Measurements from ENCODE around the gene SPATA46.
A peak's percentile ranks its signal among the peaks of the same experiment; 100 is the strongest.
"Not testable (repeated sequence)": the region's sequence is repeated elsewhere in the genome, so short reads cannot be mapped to it uniquely, and the experiment has no call there.

SPATA46 gene, protein sequence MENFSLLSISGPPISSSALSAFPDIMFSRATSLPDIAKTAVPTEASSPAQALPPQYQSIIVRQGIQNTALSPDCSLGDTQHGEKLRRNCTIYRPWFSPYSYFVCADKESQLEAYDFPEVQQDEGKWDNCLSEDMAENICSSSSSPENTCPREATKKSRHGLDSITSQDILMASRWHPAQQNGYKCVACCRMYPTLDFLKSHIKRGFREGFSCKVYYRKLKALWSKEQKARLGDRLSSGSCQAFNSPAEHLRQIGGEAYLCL

DNA sequence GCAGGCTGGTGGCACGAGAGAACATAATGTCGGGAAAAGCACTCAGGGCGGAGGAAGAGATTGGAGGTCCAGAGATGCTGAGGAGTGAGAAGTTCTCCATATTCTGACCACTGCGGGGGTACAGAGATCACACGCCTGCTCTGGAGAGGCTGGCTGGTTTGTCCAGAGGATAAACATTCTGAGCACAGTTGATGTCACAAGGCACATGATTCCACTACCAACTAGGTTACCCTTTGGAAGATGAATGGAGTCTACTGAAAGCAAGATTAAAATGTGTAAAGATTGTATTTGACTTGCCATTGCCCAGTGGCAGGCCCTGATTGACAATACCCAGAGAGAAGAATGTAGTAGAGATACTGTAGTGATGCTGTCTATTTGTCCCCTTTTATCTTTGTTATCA is at the start of gene SPATA46:
TSS of gene SPATA46 (minus strand) at position 164 of the 400 bp plus-strand sequence. CDS start at position 100, 64 bp downstream.
- DNase-seq, result no peak

DNA sequence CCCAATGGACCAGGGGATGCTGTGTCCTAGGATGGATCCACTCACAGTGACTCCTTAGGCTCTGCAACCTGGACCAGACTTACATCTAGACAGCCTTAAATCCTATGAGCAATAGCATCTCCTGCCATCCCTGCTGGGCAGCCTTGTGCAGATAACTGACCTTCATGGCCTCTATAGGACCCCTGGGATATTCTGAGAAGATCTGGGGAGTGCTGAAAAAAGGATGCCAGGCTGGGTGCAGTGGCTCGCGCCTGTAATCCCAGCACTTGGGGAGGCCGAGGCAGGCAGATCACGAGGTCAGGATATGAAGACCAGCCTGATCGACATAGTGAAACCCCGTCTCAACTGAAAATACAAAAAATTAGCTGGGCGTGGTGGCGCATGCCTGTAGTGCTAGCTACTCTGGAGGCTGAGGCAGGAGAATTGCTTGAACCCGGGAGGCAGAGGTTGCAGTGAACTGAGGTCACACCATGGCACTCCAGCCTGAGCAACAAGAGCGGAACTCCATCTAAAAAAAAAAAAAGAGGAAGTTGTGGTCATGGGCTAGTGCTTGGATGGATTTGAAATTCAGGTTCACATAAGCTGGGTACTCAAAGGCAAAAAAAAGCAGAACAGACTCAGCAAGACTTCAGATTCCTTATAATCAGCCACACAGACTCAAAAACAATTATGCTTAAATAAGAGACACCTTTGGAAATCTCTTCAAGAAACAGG is 46.2 kb upstream of the SPATA46 start:
- DNase-seq, result no peak

DNA sequence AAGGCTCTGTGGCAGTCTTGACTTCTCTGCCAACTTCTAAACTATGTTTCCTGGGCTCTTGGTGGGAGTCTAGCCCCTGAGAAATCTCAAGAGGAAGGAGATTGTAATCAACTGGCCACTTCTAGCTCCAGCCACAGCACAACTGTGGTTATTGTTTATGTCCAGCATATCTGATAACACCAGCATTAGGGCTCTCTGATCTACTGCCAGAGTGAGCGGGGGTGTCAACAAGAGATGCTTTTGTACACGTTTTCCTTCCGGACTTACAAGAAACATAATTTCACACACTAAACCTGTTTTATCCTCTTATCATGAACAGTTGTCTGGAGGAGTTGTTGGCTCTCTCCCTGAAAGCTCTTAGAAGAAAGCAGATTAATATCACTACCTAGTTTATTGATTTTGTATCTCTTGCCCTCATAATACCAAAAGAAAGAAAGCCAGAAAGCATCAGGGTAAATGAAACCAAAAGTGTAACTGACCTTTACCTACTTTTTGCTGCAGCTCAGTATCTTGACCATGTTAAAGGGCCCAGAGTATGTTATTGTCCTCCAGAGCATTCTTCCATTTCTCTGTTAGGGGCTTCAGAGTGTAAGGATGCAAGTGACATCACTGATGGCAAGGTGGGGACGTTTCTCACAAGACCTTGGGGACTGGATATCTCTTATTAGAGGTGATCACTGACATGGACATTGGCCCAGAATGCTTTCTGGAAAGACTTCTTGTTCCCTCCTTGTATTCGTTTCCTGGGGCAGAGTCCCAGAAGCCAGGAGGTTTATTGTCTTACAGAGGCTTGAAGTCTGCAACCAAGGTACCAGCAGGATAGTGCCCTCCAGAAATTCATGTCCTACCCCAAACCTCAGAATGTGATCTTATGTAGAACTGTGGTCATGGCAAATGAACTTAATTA is 44.9 kb upstream of the SPATA46 start:
- no peak for DNase-seq

DNA sequence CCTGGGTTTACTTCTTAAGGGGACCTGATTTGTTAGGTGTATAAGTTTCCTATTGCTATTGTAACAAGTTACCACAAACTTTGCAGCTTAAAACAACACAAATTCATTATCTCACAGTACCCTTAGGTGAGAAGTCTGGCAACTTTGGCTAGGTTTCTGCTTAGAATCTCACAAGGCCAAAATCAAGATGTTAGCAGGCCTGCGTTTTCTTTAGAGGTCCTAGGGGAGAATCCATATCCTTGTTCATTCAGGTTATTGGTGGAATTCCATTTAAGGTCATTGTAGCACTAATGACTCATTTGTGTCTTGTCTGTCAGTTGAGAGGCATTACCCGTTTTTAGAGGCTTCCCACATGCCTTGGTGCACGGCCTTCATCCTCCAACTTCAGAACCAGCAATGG is 43.5 kb upstream of the SPATA46 start:
- no peak for DNase-seq

DNA sequence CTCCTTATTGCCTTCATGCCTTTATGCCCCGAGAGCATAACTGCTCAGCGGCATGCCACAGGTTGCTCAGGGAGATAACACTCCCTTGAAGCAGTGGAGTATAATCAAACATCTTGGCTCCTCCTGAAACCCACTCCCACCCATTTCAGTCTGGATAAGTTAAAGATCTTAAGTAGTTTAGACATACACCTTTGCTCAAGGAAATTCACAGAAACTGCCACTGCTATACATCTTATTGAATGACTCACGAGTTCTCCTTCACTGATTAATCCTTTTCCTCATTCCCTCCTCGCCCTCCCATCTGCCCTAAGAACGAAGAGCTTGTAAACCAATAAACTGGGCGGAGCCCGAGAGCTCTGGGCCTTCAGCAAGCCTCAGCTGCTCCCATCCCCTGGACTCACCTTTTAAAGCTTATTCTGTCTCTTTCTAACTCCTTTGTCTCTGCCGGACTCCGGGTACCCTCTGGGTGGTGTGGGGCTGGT is 42.8 kb upstream of the SPATA46 start:
- not testable (repeated sequence) for DNase-seq

DNA sequence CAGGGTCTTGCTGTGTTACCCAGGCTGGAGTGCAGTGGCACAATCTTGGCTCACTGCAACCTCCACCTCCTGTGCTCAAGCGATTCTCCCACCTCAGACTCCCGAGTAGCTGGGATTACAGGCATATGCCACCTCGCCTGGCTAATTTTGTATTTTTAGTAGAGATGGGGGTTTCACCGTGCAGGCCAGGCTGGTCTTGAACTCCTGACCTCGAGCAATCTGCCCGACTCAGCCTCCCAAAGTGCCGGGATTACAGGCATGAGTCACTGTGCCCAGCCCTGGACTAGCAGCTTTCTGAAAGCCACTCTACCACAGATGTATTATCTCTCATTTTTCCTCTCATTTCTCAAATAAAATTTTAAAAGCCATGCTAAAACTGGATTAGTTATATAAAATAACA is 41.9 kb upstream of the SPATA46 start:
- not testable (repeated sequence) for DNase-seq

DNA sequence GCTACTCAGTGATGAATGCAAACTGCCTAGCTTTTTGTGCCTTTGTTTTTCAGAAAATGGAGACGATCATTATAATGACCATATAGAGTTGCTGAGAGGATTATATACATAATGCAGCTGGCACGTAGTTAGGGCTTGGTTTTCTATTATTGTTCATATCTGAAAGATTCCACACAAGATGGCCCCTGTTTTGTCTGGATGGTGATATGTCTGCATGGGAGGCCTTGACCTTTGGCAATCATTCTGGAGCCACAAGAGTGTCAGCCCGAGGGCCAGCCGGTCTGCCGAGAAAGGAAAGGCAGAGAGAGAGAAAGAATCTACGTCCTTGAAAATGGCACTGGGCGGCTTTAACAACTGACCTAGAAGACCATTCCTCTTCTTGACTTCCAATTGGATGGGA is 41.0 kb upstream of the SPATA46 start:
- no peak for DNase-seq

DNA sequence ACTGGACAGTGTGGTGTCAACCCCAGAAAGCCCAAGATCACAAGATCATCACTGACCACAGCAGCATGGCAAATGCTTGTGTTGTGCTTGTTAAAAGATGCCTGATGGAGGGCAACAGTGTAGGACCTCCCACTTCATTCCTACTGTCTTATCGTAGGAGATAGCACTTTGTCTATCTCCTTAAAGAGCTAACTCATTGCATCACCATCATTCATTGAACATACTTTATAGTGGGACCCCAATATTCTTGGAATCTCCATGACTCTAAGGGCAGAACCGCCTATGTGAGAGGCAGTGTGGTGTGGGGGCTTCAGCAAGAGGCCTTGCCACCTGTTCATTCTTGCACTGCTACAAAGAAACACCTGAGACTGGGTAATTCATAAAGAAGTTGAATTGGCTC is 40.3 kb upstream of the SPATA46 start:
- DNase-seq, result no peak

DNA sequence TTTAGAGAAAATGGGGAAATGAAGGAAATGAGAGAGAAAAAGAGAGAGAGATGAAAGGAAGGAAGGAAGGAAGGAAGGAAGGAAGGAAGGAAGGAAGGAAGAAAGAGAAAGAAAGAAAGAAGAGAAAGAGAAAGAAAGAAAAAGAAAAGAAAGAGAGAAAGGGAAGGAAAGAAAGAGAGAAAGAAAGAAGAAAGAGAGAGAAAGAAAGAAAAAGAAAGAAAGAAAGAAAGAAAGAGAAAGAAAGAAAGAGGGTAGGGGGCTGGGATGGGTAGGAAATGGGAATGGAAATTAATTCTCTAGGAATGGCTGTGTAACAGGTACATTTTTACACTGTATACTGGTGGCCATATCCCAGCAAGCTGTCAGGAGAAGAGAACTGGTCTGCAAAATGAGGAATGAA is 39.6 kb upstream of the SPATA46 start:
- no peak for DNase-seq

DNA sequence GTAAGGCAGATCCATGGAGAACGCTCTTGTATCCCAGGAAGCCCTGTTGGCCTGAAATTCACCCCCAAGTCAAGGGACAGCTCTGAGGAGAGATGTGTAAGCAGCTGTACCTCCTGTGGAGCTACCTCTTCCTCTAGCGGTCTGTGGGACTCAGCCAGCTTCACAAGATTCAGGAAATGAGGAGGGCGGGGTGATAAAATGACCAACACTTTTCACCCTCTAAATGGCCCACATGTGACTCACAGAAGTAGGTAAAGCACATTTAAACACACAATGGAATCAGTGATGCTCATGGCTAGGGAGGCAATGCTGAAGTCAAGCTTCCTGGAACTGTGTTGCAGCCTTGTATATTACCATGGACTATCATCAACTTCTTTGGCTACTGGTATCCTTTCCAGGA is 35.3 kb upstream of the SPATA46 start, which contains the start of gene SH2D1B:
TSS of gene SH2D1B (minus strand) at position 135 of the 400 bp plus-strand sequence. CDS start at position 15, 120 bp downstream.
- no peak for DNase-seq

DNA sequence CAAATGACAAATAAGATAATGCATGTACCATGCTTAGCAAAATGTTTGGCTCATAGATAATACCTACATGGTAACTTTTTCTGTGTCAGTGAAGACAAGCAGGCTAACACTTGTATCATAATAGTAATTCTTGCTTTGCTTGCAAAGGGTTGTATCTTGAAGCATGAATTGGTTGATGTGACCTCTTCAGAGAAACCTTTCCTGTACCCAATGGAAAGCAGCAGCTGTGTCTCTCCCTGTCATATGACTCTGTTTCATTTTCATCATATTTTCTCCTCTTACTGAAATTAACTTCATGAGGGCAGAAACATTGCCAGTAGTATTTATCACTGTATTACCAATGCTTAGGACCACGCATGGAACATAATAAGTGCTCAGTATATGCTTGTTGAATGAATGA is 30.9 kb upstream of the SPATA46 start:
- DNase-seq, result no peak

DNA sequence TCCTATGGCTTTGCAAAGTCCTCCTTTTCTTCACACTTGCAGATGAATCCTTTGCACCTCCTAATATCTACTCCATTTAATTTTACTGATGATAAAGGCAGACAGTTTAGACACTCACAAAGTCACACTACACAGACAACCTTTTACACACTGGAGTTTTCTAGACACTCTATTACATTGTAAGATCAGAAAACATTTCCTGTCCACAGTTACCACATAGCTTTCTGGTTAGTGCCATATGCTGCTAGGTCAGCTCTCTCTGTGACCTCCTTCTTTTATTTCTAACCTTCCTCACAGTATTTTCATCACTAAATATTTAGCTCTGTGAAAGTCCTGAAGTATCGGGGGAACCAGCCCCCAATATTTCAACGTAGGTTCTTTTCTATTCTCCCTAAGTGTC is 30.2 kb upstream of the SPATA46 start:
- DNase-seq, result no peak

DNA sequence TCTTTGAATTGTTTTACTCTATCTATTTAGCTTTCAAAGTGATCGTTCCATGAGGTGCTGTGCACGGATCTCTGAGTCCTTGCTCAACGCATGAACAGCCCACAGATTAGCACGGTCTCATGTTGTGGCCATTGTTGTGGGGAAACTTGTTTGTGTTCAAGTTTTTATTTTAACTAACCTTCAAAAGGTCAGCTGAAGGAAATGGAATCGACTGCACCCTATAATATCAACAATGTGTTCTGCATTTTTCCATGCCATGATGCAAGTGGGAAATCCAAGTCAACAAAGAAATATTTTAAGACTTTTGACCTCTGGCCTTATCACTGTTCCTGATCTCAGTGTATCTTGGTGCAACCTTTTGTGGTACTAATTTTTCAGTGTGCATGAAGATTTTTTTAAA is 29.1 kb upstream of the SPATA46 start:
- DNase-seq, result no peak

DNA sequence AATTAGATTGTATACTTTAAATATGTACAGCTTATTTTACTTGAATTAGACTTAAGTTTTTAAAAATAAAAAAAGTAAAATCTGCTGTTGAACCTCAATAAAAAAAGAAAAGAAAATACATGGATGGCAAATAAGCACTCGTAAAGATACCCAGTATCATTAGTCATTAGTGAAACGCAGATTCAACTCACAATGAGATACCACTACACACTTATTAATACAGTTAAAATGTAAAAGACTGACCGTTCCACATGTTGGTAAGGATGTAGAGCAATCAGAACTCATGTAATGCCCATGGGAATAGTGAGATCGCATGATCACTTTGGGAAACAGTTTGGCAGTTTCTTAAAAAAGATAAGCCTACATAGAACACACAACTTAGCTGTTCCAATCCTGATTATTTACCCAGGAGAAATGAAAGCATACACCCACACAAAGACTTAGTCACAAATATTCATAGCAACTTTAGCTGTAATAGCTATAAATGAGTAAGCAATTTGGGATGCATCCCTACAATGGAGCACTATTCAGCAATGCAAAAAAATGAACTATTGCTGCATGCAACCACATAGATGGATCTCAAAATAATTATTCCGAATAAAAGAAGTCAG is 28.0 kb upstream of the SPATA46 start:
- no peak for DNase-seq

DNA sequence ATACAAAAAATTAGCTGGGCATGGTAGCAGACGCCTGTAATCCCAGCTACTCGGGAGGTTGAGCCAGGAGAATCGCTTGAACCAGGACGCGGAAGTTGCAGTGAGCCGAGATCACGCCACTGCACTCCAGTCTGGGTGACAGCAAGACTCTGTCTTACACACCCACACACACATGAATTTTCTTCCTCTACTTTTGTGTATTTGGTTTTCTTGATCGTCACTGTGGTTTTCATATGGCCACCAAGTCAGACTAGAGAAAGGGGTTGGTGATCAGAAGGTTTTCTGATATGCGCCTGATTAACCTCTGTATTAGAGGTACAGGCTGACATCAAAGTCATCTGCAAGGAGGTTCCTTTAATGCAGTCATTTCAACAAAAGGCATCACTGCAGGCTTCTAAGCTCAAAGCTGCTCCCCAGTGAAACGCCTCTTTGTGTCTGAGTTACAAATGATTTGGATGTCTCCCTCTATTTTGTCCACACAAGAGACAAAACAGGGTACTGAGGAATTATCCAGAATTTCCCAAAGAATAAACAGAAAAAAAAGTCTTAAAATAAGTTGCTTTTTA is 24.2 kb upstream of the SPATA46 start:
- DNase-seq, result no peak

DNA sequence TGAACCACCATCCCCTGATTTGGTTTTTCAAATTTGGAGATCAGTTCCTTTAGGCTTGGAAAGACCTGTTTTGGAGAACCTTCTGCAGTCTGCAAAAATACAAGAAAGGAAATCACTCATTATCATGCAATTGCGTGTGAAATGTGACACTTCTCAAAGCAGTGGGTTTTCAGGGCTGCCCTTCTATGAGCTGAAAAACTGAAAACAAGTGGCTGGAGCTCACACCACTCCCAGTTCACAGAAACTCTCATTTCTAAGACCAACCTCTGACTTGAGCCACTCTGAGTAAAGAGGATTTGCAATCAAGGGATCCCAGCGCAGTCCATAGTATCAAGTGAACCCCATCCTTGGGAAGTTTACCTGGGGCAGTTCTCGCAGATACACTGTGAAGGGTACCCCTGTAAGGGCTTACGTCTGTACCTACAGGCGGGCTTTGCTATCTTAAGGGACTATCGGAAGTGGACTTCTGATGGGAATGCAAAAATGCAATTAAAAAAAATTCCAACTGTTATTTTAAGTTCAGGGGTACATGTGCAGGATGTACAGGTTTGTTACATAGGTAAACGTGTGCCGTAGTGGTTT is 22.4 kb upstream of the SPATA46 start:
- no peak for DNase-seq

DNA sequence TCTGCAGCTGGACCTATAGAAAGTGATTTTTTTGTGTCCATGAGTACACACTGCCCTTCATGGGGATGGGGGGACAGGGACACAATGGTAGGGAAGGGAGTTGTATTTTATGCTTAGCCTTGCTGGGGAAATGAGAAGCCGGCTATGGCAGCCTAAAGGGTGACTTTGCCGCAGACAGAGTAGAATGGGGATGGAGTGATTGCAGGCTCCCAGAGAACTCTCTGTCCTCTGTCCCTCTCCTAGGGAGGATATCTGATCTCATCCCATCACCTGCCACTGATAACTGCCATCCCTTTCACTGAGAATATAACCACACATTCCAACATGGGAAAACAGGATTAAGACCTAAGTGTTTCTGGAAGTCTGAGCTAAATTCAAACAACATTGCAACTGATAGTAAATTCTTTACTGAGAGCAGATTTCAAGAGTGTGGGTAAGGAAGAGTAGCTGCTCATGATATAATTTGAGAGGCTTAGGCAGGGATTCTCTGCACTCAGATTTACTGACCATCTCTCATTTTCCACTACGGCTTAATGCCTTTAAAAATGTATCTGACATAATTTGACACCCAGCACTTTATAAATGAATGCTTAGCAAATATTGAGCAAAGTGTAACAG is 21.4 kb upstream of the SPATA46 start:
- DNase-seq, result no peak

DNA sequence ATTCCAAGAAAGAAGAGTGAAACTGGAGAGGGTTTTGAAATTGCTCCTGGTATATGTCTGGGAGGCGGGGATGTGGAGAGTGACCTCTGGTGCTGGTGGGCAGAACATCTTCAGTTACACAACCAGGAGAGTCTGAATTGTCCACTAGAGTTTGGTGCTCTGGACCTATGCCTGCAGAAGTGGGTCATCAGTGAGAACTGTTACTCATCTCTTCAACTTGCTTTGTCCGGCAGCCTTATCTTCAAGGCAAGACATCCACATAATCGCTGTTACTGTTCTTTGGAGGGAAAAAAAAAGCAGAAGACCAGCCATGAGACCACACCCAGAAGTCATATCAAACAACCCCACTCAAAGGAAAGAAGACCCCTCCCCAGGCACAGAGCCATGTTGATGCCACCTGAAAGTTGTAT is 20.4 kb upstream of the SPATA46 start:
- DNase-seq, result no peak

DNA sequence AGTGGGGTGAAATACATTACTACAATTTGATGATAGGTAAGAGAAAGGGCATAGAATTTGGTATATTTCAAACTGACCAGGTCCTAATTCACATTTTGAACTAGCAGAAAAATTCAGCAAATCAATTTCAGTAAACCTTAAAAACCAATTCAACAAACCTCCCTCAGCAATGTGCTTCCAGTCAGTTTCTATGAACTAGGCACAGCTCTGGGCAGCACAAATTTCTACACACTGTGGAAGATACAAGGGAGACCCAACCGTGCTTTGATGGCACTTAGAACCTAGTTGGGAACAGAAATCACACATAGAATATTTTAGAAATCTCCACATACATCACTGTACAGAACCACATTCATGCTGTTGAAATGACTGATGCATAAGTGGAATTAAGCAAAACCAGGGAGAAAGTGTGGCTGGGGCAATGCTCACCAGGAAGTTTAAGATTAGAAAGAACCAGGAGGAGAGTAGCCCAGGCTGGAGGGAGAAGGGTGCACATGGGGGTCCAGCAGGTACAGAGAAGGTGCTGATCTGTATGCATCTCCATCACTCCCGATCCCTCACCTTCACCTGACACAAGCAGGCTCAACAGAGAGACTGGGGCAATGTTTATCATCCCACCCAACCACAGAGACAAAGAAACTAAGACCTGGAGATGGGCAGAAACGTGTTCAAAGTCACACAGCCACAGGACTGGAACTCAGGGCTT is 19.7 kb upstream of the SPATA46 start:
- DNase-seq, result no peak

DNA sequence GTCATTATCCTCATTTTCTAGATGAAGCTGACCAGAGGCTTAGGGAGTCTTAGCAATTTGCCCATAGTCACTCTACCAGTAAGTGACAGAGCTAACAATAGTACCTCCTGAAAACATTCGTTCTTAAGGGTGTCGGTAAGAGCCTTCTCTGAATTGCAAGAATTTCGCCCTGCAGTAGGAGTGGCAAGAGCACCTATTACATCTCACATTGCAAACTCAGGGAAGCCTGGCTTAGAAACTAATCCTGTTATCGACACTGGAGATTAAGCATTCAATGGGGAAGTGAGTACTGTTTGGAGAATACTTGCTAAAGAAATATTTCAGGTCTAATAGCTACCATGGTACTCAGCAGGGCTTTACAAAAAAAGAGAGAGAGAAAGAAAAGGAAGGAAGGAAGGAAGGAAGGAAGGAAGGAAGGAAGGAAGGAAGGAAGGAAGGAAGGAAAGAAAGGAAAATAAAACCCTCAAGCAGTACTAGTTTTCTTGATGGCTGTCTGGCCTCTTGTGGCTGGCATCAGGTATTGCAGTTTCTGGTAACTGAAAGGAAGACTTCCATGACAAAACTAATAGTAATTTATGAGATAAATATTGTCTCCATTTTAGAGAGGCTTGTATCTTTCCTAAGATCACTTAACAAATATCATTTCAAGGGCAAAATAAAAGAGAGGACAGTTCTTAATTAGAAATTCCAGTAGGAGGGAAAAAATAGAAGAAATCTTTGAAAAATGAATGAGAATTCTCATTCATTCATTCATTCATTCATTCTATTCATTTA is 15.3 kb upstream of the SPATA46 start:
- peak; percentile 36 for DNase-seq
